GM20431 (cell line): Measurements from ENCODE around the gene ERVK3-1.
"Not testable (repeated sequence)": the region's sequence is repeated elsewhere in the genome, so short reads cannot be mapped to it uniquely, and the experiment has no call there.

Experiments used
- in situ Hi-C: fragments of 300-500 bp; cut with MseI, MboI; formaldehyde crosslinking; loops from one replicate; pipeline ENCODE4 v1.15.0; 2020; ENCODE audit warnings: low sequenced_read_pairs; ENCODE audit not compliant: unreplicated experiment

ERVK3-1 gene

GRCh38 chr19:58338336-58338735 lies 33.2 kb downstream of the ERVK3-1 start:
- in situ Hi-C loops = no loop called here

GRCh38 chr19:58338825-58339558 lies 33.8 kb downstream of the ERVK3-1 start:
- in situ Hi-C loops = no loop called here

GRCh38 chr19:58345558-58345957 lies 40.4 kb downstream of the ERVK3-1 start:
- in situ Hi-C loops = no loop called here

- in situ Hi-C loops = no loop called here
Measured at GRCh38 chr19:58346961-58347929, 42.1 kb downstream of the ERVK3-1 start.

GRCh38 chr19:58348080-58348479 lies 42.9 kb downstream of the ERVK3-1 start:
- in situ Hi-C loops = not testable (repeated sequence)

- in situ Hi-C loops = no loop called here
Measured at GRCh38 chr19:58349590-58349989, 44.4 kb downstream of the ERVK3-1 start.

GRCh38 chr19:58350001-58350861 lies 45.1 kb downstream of the ERVK3-1 start:
- in situ Hi-C loops = no loop called here

GRCh38 chr19:58350871-58351557 lies 45.8 kb downstream of the ERVK3-1 start:
- in situ Hi-C loops = no loop called here

GRCh38 chr19:58351558-58351878 lies 46.3 kb downstream of the ERVK3-1 start:
- in situ Hi-C loops = no loop called here

- in situ Hi-C loops = no loop called here
Measured at GRCh38 chr19:58351990-58352755, 47.0 kb downstream of the ERVK3-1 start.

GRCh38 chr19:58352760-58353671 lies 47.8 kb downstream of the ERVK3-1 start, which contains the start of gene A1BG:
A1BG (minus strand) TSS chr19:58353492; CDS start chr19:58353437, 55 bp downstream.
- in situ Hi-C loops = no loop called here

- in situ Hi-C loops = no loop called here
Measured at GRCh38 chr19:58353717-58354477, 48.7 kb downstream of the ERVK3-1 start.

GRCh38 chr19:58354478-58355030 lies 49.4 kb downstream of the ERVK3-1 start:
- in situ Hi-C loops = no loop called here

- in situ Hi-C loops = no loop called here
Measured at GRCh38 chr19:58355215-58355796, 50.1 kb downstream of the ERVK3-1 start.

- in situ Hi-C loops = no loop called here
Measured at GRCh38 chr19:58355908-58356765, 51.0 kb downstream of the ERVK3-1 start.
